Gastrocnemius medialis (tissue), 4 donors: ENCODE results near the gene LRRK1.

ENCODE experiments used
- CTCF ChIP-seq, 5 experiments: fragments of 450-650 bp in 3 of 5; fragments of 200-600 bp in 2 of 5; sonication (generic) in 2 of 5; IDR thresholded peaks in 4 of 5; conservative IDR thresholded peaks in 1 of 5; 1 replicate in 4 of 5; 2 replicates in 1 of 5; pipeline ENCODE4 v1.5.1; 2016 to 2019; ENCODE audit warnings: antibody characterized with exemption in 5 of 5, mild to moderate bottlenecking in 3 of 5, moderate library complexity in 3 of 5
- POLR2A ChIP-seq, 2 donors: fragments of 450-650 bp; IDR thresholded peaks; one replicate each; pipeline ENCODE4 v1.6.1; 2017; ENCODE audit warnings: antibody characterized with exemption in 2 of 2, mild to moderate bottlenecking in 2 of 2, moderate library complexity in 2 of 2

- no peak for TF ChIP-seq CTCF (IDR thresholded peaks at IDR 0.05 in 4 of 5, conservative IDR thresholded peaks at IDR 0.05 in 1 of 5)
- no peak for TF ChIP-seq POLR2A (IDR thresholded peaks at IDR 0.05)
Measured at GRCh38 chr15:101118615-101119014, 199.5 kb downstream of the LRRK1 start.
